ENCODE measurements around the gene UBAP2L.

DNA sequence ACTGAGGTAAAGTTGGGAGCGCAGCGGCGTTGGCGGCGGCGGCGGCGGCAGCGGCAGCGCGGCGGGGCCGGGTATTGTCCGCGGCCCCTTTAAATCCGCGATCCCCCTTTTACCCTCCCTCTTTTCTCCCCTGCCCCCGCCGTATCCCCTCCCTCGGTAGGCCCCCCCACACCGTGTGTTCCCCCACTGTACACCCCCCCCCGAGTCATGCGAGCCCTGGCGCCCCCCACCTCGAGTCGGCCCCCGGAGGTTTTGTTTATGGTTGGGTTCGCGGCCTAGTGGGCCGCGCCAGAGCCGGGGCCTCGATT lies 169 bp downstream of the UBAP2L start:
- no peak for TF ChIP-seq POLR2A (IDR thresholded peaks at IDR 0.05)
- TF ChIP-seq POLR2AphosphoS5 (IDR thresholded peaks at IDR 0.05), result no peak
- TF ChIP-seq, protein P1, sequence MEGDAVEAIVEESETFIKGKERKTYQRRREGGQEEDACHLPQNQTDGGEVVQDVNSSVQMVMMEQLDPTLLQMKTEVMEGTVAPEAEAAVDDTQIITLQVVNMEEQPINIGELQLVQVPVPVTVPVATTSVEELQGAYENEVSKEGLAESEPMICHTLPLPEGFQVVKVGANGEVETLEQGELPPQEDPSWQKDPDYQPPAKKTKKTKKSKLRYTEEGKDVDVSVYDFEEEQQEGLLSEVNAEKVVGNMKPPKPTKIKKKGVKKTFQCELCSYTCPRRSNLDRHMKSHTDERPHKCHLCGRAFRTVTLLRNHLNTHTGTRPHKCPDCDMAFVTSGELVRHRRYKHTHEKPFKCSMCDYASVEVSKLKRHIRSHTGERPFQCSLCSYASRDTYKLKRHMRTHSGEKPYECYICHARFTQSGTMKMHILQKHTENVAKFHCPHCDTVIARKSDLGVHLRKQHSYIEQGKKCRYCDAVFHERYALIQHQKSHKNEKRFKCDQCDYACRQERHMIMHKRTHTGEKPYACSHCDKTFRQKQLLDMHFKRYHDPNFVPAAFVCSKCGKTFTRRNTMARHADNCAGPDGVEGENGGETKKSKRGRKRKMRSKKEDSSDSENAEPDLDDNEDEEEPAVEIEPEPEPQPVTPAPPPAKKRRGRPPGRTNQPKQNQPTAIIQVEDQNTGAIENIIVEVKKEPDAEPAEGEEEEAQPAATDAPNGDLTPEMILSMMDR (IDR thresholded peaks at IDR 0.05), result no peak

All from breast epithelium (tissue), 3 donors.